Esophagus muscularis mucosa (tissue), 3 donors: ENCODE data around the gene THSD7A.

Source experiments
- CTCF ChIP-seq, 3 experiments: fragments of 200-600 bp in 2 of 3; fragments of 450-650 bp in 1 of 3; sonication (generic) in 2 of 3; IDR thresholded peaks; one replicate each; pipeline ENCODE4 v1.5.1; 2017 to 2019; ENCODE audit warnings: antibody characterized with exemption in 3 of 3, mild to moderate bottlenecking in 2 of 3, moderate library complexity in 1 of 3
- EP300 ChIP-seq: sonication (generic); formaldehyde crosslinking; IDR thresholded peaks from one replicate; pipeline ENCODE4 v1.6.1; 2017; ENCODE audit warnings: antibody characterized with exemption

GRCh38 chr7:11714676-11715075, 117.3 kb downstream of the THSD7A start:
- no peak for TF ChIP-seq EP300
- no peak for TF ChIP-seq CTCF (IDR thresholded peaks at IDR 0.05)
